DND-41 (cell line): ENCODE measurements around the gene TCEAL4.

Experiments
- ATAC-seq: fragments of 200-7000 bp; cut with Tn5 transposase; 3 replicates; pipeline ENCODE4 v1.9.1; 2021; ENCODE audit warnings: low read depth; ENCODE audit not compliant: insufficient read depth
- DNase-seq: peaks from one replicate; pipeline ENCODE4 v3.0.0-alpha.2; 2020
- H2AFZ ChIP-seq: 2 replicates; pipeline ENCODE4 v1.6.0; 2012; ENCODE audit warnings: low read depth, low read length
- H3K27ac ChIP-seq: 2 replicates; pipeline ENCODE4 v1.5.1; 2012; ENCODE audit warnings: low read length, inconsistent platforms
- H3K27me3 ChIP-seq: fragments of 200-600 bp; sonication (generic); 2 replicates; pipeline ENCODE4 v1.6.0; 2012; ENCODE audit warnings: low read length, mild to moderate bottlenecking, inconsistent platforms; ENCODE audit not compliant: insufficient read depth, poor library complexity
- H3K36me3 ChIP-seq: 2 replicates; pipeline ENCODE4 v1.5.1; 2012; ENCODE audit warnings: low read length, inconsistent platforms; ENCODE audit not compliant: insufficient read depth
- H3K4me1 ChIP-seq: 2 replicates; pipeline ENCODE4 v1.5.1; 2012; ENCODE audit warnings: mild to moderate bottlenecking, low read length; ENCODE audit not compliant: insufficient read depth
- H3K4me2 ChIP-seq: 2 replicates; pipeline ENCODE4 v1.6.0; 2012; ENCODE audit warnings: mild to moderate bottlenecking, moderate library complexity, low read length, inconsistent platforms; ENCODE audit not compliant: insufficient read depth
- H3K4me3 ChIP-seq, 2 experiments: fragments of 200-600 bp in 1 of 2; shearing (Covaris generic) in 1 of 2; 2 replicates each; pipeline ENCODE4 v1.5.1; 2012 to 2016; ENCODE audit warnings: inconsistent platforms in 2 of 2, low read length in 2 of 2, mild to moderate bottlenecking in 2 of 2, low read depth in 1 of 2, moderate library complexity in 1 of 2
- H3K79me2 ChIP-seq: 2 replicates; pipeline ENCODE4 v1.6.0; 2012; ENCODE audit warnings: low read length, inconsistent platforms; ENCODE audit not compliant: insufficient read depth
- H3K9ac ChIP-seq: 2 replicates; pipeline ENCODE4 v1.6.0; 2012; ENCODE audit warnings: low read depth, mild to moderate bottlenecking, inconsistent platforms, low read length, moderate library complexity
- H3K9me3 ChIP-seq: 2 replicates; pipeline ENCODE4 v1.5.1; 2012; ENCODE audit warnings: low read length, moderate library complexity, mild to moderate bottlenecking, inconsistent platforms; ENCODE audit not compliant: insufficient read depth, severe bottlenecking
- H4K20me1 ChIP-seq: 2 replicates; pipeline ENCODE4 v1.6.0; 2012; ENCODE audit warnings: low read length; ENCODE audit not compliant: insufficient read depth
- EZH2 ChIP-seq: IDR thresholded peaks from 3 replicates; pipeline ENCODE4 v1.6.1; 2012; ENCODE audit warnings: borderline replicate concordance, low read depth, mild to moderate bottlenecking, moderate library complexity, low read length, inconsistent platforms; ENCODE audit not compliant: severe bottlenecking
- TF ChIP-seq, protein P1 (sequence below): IDR thresholded peaks from 2 replicates; pipeline ENCODE4 v1.5.1; 2012; ENCODE audit warnings: borderline replicate concordance, low read length, moderate library complexity, mild to moderate bottlenecking; ENCODE audit not compliant: poor library complexity, severe bottlenecking; ENCODE audit errors: extremely low read depth

TCEAL4 gene

DNA sequence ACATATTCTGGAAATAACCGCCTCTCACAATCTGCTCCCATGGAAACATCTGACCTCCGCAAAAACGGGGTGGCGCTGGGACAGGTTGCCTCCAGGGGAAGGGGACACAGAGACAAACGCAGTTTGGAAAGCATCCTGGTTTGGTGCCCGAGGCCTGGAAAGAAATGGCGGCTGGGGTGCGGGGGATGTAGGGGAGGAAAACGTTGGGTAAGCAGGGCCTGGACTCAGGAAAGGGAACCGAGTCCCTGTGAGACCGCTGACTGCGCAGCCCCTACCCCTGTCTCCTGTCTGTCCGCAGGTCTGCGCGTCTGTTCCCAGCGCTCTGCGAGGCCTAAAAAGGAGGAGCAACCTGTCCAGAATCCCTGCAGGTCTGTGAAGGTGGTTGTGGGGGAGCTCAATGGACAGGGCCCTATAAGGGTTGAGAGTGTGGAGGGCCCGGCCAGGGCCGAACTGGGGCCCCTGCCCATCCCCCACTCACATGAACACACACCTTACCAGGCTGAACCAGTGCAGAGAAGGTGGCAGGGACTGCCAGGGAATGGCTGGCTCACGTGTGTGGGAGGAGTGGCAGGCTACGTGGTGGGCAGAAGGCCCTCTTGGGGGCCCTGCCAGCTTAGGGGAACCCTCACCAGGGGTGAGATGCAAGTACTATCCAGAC is 23.1 kb downstream of the TCEAL4 start:
- H3K9ac ChIP-seq = peak overlapping the region; percentile 60
- no peaks in the 10 kb centered on the region for H3K27me3 ChIP-seq
- H3K27ac ChIP-seq = peak overlapping the region; percentile 54
- H3K4me2 ChIP-seq = peak overlapping the region; percentile 68
- H2AFZ ChIP-seq = peak overlapping the region; percentile 68
- no peaks in the 10 kb centered on the region for H3K9me3 ChIP-seq
- no peak for TF ChIP-seq EZH2
- TF ChIP-seq, protein P1, sequence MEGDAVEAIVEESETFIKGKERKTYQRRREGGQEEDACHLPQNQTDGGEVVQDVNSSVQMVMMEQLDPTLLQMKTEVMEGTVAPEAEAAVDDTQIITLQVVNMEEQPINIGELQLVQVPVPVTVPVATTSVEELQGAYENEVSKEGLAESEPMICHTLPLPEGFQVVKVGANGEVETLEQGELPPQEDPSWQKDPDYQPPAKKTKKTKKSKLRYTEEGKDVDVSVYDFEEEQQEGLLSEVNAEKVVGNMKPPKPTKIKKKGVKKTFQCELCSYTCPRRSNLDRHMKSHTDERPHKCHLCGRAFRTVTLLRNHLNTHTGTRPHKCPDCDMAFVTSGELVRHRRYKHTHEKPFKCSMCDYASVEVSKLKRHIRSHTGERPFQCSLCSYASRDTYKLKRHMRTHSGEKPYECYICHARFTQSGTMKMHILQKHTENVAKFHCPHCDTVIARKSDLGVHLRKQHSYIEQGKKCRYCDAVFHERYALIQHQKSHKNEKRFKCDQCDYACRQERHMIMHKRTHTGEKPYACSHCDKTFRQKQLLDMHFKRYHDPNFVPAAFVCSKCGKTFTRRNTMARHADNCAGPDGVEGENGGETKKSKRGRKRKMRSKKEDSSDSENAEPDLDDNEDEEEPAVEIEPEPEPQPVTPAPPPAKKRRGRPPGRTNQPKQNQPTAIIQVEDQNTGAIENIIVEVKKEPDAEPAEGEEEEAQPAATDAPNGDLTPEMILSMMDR = no peak
- ATAC-seq (no peak), DNase-seq (no peak)
- no peaks in the 10 kb centered on the region for H3K79me2 ChIP-seq
- H3K4me3 ChIP-seq = peak overlapping the region; percentile 34 to 64; a peak in 3 of 4 replicates
- H4K20me1 ChIP-seq = no peaks in the 10 kb centered on the region
- H3K36me3 ChIP-seq = no peaks in the 10 kb centered on the region
- peaks cover 15% of the 10 kb centered on the region for H3K4me1 ChIP-seq

DNA sequence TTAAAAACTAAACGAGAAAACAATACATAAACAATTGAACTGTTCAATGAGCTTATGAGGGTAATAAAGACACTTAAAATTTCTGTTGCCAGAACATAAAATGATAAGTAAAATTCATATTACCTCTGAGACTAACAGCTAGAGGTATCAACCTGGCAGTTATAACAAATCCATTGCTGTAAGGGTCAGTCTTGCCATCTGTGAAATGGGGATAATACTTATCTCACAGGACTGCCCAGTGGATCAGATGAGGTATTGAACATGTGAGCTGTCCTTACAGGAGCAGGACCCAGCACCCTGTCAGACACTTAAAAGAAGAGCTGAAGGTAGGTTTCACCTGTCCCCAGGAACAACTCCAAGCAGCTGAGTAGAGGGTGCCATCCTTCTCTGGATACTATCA is 25.0 kb downstream of the TCEAL4 start:
- no peaks in the 10 kb centered on the region for H3K9me3 ChIP-seq
- ATAC-seq (no peak), DNase-seq (no peak)
- no peaks in the 10 kb centered on the region for H3K36me3 ChIP-seq
- no peak overlapping the region for H3K4me3 ChIP-seq
- H3K4me1 ChIP-seq = peaks cover 15% of the 10 kb centered on the region
- H2AFZ ChIP-seq = no peak overlapping the region
- H3K27me3 ChIP-seq = no peaks in the 10 kb centered on the region
- H3K79me2 ChIP-seq = no peaks in the 10 kb centered on the region
- TF ChIP-seq EZH2 = no peak
- TF ChIP-seq, protein P1 = no peak
- H3K27ac ChIP-seq = no peak overlapping the region
- H3K9ac ChIP-seq = no peak overlapping the region
- no peaks in the 10 kb centered on the region for H4K20me1 ChIP-seq
- no peak overlapping the region for H3K4me2 ChIP-seq

DNA sequence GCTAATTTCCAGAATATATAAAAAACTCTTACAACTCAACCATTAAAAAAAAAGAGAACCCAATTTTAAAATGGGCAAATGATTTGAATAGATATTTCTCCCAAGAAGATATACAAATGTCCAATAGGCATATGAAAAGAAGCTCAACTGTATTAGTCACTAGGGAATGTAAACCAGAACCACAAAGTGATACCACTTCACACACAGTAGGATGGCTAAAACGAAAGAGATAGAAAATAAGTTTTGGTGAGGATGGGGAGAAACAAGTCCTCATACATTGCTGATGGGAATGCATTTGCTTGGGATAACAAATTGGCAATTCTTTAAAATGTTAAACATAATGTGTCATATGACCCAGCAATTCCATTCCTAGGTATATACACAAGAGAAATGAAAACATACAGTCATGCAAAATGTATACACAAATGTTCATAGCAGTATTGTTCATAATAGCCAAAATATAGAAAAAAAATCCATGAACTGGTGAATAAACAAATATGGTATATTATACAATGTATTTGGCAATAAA is 28.1 kb downstream of the TCEAL4 start:
- Histone ChIP-seq H3K9ac (no peak overlapping the region), H3K36me3 (no peaks in the 10 kb centered on the region), H3K4me3 (no peak overlapping the region), H3K27ac (no peak overlapping the region), H2AFZ (no peak overlapping the region), H3K27me3 (no peaks in the 10 kb centered on the region), H3K79me2 (no peaks in the 10 kb centered on the region), H4K20me1 (no peaks in the 10 kb centered on the region), H3K4me2 (no peak overlapping the region), H3K9me3 (no peaks in the 10 kb centered on the region), H3K4me1 (peaks cover 4% of the 10 kb centered on the region; the same call in 1 of the 2 replicates)
- TF ChIP-seq, protein P1 = no peak
- no peak for TF ChIP-seq EZH2
- no peak for ATAC-seq
- no peak for DNase-seq
